ENCODE measurements around the gene ZNF341.
A peak's percentile ranks its signal among the peaks of the same experiment; 100 is the strongest.
"Not testable (repeated sequence)": the region's sequence is repeated elsewhere in the genome, so short reads cannot be mapped to it uniquely, and the experiment has no call there.

The ZNF341 gene

DNA sequence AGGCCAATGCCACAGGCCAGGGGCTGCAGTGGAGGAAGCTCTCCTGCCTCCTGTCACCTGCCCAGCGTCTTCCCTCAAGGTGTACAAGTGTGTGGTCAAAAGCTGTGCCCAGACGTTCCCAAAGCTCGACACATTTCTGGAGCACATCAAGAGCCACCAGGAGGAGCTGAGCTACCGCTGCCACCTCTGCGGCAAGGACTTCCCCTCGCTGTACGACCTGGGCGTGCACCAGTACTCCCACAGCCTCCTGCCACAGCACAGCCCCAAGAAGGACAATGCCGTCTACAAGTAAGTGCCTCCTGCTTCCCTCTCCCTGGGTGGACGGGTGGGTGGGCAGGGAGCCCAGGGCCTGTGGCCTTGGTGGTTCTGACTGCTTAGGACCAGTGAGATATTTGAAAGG lies 38.2 kb downstream of the ZNF341 start:
- DNase-seq (ENCODE audit: low read depth in 3 of 3): no peak

DNA sequence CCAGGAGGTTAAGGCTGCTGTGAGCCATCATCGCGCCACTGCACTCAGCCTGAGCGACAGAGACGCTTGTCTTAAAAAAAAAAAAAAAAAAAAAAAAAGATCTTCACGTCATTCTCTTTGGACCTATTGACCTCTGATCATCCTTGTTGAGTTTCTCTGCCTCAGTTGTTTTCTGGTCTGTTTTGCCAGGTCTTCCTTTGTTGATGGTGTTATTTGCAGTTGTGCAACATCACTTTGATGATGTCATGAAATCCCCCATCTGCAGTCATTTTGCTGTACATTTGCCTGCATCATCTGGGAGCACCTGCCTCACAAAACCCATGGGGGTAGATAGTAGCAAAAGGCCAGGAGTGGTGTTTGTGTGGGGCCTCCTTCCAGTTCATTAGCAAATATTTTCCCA lies 40.1 kb downstream of the ZNF341 start:
- DNase-seq (ENCODE audit: low read depth in 3 of 3): no peak

DNA sequence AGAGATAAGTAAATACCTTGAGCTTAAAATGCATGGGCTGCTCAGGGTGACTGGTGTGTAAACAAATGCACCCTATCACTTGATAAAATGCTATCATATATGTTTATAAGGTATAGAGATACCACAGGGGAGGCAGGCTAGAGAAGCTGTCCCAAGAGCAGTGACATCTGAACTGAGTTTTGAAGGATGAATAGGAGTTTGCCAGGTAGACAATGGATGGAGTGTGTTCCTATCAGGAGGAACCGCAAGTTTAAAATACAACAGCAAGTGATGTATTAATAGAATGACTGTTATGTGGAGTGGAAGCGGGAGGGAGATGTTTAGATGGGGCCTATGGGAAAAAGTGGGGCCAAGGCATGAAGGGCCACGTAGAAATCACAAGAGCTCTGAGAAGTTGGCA lies 40.6 kb downstream of the ZNF341 start:
- no peak for DNase-seq (ENCODE audit: low read depth in 3 of 3)

DNA sequence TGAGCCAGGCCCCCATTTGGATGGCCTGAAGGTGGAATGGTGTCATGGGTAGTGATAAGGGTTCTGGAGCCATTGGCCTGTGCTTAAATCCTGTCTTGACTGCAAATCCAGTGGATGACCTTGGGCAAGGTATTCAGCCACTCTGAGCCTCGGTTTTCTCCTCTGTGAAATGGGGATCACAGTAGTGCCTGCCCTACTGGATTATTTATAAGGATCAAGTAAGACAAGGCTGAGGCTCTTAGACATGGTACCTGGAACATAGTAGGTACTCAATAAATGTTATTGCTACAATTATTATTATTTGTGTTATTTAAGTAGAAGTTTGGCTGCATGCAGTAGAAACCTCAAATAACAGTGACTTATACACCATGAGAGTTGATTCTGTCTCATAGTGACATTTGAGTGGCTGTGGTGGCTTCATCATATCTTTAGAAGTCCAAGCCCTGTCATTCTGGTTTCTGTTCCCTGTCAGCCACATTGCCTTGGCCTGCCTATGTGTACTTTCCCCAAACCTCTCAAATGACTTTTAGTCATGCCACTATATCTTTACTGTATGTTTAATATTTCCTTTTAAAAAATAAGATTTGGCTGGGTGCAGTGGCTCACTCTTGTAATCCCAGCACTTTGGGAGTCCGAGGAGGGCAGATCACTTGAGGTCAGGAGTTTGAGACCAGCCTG lies 41.8 kb downstream of the ZNF341 start:
- peak in 1 of 3 experiments; percentile 7 for DNase-seq (ENCODE audit: low read depth in 3 of 3)

DNA sequence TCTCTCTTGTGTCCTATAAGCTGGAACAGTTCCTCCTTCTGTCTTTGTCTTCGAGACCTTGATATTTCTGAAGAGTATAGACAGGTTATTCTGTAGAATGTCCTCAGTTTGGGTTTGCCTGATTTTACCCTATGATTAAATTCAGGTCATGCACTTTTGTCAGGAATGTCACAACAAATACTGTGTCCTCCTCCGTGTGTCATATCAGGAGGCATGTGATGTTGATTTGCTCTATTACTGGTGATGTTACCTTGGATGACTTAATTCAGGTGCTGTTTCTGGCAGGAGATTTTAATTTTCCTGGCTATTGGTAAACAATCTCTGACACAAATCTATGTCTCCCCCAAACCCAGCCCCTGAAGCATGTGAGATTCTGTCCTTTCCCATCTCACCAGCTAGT lies 46.0 kb downstream of the ZNF341 start:
- no peak for DNase-seq (ENCODE audit: low read depth in 3 of 3)

DNA sequence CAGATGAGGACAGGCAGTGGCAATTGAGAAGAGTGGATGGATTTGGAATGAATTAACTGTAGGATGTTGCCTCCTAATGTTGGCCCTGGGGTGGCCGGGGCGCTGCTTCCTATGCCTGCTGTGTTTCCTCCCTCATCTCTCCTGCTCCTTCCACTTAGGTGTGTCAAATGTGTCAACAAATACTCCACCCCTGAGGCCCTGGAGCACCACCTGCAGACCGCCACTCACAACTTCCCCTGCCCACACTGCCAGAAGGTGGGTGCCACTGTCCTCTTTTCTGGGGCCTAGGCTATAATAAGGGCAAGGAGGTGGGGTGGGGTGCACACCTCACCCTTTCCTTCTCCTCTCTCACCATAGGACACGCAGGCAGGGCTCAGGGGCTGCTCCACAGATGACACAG lies 49.3 kb downstream of the ZNF341 start:
- no peak for DNase-seq (ENCODE audit: low read depth in 3 of 3)

DNA sequence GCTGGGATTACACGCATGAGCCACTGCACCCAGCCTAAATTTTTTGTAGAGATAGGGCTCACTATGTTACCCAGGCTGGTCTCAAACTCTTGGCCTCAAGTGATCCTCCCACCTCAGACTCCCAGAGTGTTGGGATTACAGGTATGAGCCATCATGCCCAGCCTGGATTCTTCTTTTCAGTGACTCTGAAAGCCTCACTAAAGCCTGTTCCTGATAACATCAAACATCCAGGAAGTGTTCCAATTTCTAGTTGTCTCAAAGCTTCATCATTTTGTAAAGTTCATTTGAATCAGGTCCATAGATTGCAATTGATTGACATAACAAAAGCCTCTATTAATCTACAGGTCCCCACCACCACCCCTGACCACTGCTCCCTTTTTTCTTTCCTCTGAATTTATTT lies 50.1 kb downstream of the ZNF341 start:
- no peak for DNase-seq (ENCODE audit: low read depth in 3 of 3)

DNA sequence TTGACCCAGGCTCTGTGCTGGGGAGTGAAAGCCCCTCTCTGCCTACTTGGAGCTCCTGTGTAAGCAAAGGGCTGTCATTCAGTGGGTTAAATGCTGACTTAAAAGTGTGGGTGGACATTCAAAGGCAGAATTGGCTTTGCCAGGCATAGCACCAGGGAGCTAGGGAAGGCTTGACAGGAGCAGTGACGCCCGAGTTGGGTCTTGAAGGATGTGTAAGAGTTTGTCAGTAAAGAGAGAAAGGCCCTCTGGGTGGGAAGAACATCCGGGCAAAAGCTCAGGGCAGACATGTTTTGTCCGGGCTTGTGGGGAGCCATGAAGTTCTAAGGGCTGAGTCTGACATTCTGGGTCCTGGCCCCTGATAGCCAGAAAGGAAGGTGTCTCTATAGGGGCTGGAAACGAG lies 51.5 kb downstream of the ZNF341 start:
- DNase-seq (ENCODE audit: low read depth in 3 of 3): no peak

DNA sequence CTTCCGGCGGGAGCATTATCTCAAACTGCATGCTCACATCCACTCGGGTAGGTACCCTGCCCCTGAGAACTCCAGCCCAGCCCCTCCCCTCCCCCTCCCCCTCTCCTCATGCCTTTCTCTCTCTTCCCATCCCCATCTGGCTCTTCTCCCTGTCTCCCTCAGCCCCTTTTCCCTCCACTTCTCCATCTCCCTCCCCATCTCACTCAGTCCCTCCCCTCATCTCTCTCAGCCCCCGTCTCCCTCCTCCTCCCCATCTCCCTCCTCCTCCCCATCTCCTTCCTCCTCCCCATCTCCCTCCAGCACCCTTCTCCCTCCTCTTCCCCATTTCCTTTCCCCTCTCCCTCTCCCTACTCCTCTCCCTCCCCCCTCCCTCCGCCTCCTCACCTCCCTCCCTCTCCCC lies 52.0 kb downstream of the ZNF341 start:
- DNase-seq (ENCODE audit: low read depth in 3 of 3): no peak

DNA sequence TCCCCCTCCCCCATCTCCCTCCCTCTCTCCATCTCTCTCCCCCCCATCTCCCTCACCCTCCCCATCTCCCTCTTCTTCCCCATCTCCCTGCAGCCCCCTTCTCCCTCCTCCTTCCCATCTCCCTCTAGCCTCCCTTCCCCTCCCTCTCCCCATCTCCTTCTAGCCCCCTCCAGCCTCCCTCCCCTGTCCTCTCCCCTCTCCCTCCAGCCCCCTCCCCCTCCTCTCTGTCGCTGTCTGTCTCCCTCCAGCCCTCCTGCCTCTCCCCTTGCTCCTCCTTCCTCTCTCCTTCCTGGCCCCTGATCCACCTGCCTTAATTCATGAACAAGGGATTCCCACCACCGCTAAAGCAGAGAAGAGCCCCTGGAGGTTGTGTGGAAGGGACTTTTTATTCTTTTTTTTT lies 52.4 kb downstream of the ZNF341 start:
- DNase-seq (ENCODE audit: low read depth in 3 of 3): no peak

DNA sequence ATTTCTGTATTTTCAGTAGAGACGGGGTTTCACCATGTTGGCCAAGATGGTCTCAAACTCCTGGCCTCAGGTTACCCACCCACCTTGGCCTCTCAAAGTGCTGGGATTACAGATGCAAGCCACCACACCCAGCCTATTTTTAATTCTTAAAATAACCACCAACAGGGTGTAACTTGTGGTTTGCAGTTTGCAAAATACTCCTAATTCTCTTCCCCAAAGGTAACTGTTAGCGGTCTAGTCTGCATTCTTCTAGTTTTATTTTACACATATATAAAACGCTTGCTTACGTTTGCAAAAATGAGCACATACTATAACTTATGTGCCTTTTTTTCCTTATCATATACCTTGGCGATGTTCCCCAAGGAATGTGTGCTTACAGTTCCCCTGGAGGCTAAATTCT lies 53.7 kb downstream of the ZNF341 start:
- no peak for DNase-seq (ENCODE audit: low read depth in 3 of 3)

DNA sequence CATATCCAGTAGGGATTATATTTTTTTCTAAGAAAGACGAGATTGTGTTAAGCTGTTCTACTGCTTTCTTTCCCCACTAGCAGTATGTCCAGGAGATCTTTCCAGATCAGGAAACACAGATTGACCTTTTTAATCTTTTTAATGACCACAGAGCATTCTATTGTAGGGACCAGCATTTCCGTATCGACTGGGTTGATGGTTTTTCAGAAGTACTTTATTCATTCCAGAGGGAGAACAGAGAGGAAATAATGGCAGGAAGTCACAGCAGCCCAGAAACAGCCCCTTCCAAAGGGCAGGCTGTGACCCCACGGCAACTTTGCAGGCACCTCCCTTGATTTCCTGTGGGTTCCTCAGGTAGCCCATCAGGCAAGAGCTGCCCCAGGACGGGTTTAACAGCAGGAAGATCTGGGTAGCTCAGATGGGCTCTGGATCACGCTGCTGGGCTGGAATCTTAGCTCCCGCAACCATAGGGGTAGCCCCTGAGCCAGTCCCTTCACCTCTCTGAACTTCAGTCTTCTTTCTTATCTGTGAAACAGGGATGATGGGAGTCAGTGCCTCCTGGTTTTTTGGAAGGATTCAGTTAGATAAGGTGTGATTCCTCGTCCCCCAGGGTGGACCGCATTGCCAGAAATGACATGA lies 55.6 kb downstream of the ZNF341 start:
- DNase-seq (ENCODE audit: low read depth in 3 of 3): no peak

DNA sequence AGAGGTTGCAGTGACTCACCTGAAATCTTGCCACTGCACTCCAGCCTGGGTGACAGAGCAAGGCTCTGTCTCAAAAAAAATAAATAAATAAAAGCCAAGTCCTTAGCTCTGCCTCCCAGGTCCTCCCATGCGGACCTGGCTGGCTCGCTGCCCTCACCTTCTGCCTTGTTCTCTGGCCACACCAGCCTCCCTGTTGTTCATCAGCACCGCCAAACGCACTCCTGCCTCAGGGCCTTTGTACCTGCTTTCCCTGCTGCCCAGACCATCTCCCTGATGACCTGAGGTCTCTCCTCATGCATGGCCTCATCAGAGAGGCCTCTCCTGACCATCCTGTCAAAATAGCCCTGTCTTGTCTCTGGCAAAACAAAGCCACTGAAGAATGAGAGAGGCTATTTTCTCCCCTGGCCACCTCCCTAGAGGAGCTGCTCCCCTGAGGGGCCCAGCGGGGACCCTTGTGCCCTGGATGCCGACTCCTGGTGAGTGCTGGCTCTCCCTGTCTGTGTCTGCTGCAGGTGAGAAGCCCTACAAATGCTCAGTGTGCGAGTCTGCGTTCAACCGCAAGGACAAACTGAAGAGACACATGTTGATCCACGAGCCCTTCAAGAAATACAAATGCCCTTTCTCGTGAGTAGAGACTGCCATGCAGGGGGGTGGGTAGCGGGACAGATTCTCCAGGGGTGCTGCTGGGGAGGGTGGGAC lies 56.7 kb downstream of the ZNF341 start:
- no peak for DNase-seq (ENCODE audit: low read depth in 3 of 3)

DNA sequence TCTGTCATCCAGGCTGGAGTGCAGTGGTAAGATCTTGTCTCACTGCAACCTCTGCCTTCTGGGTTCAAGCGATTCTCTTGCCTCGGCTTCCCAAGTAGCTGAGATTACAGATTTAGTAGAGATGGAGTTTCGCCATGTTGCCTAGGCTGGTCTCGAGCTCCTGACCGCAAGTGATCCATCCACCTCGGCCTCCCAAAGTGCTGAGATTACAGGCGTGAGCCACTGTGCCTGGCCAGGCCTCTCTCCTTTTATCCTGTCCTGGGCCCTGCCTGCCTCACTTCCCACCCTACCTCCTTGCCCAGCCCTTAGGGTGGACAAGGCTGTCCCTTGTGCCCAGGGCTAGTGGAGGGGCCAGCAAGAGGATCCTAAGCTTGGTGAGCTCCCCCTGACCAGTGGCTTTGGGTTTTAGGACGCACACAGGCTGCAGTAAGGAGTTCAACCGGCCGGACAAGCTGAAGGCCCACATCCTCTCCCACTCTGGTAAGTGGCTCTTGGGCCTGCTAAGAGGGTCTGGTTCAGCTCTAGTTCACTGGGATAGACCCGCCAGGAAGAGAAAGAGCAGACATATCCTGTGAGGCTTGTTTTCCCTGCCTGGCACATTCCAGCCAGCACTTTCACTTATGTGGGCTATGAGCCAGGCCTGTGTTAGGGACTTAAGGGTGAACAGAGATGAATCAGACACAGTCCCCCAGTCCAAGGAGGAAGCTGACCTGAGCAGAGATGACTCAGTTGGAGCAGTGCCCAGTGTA lies 57.5 kb downstream of the ZNF341 start:
- DNase-seq (ENCODE audit: low read depth in 3 of 3): no peak

DNA sequence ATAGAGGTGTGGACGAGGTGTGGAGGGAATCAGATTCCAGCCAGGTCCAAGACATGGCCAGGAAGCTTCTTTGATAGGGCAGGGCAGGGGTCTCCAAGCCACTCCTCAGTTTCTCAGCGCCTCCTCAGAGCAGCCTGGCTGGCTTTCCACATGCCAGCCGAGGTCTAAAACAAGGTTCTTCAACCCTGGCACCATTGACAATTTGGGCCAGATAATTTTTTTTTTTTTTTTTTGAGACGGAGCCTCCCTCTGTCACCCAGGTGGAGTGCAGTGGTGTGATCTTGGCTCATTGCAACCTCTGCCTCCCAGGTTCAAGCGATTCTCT lies 58.0 kb downstream of the ZNF341 start:
- no peak for DNase-seq (ENCODE audit: low read depth in 3 of 3)

DNA sequence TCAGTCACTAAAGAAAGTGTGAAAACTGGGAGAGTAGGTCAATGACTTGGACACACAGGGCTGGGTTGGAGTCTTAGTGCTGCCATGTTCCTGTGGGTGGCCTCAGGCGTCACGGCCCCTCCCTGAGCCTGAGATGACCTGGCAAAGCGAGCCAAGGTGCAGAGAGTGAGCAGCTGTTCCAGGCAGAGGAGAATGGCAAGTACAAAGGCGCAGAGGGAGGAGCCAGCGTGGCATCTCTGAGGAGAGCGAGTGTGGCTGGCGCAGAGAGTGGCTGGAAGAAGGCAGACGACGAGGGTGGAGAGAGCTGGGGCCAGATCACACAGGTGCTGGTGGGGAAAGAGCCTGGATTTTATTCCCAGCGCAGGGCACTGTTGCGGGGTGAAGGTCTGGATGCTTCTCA lies 58.8 kb downstream of the ZNF341 start:
- DNase-seq (ENCODE audit: low read depth in 3 of 3): no peak

DNA sequence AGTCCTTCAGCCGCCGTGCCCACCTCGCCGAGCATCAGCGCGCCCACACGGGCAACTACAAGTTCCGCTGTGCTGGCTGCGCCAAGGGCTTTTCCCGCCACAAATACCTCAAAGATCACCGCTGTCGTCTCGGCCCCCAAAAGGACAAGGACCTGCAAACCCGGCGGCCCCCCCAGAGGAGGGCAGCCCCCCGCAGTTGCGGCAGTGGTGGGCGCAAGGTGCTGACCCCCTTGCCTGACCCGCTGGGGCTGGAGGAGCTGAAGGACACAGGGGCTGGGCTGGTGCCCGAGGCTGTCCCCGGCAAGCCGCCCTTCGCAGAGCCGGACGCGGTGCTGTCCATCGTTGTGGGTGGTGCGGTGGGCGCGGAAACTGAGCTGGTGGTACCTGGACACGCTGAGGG lies 59.2 kb downstream of the ZNF341 start:
- no peak for DNase-seq (ENCODE audit: low read depth in 3 of 3)

DNA sequence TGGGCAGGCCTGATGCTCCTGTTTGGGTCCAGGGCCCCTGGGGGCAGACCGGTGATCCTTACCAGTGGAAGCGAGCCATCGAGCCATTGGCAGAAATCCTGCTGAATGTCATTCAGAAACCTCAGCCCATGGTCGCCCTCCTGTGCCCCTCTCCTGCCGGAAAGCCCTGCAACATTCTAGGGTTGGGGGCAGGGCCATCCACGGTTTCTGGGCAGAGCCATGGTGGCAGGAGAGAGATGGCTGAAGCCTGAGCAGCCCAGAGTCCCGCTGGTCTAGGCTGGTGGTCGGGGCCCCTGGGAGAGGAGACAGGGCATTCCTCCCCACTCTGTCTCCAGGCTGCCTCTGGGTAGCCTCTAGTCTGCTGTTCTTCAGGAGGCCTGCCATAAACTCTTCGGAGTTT lies 59.7 kb downstream of the ZNF341 start:
- DNase-seq (ENCODE audit: low read depth in 3 of 3): no peak

DNA sequence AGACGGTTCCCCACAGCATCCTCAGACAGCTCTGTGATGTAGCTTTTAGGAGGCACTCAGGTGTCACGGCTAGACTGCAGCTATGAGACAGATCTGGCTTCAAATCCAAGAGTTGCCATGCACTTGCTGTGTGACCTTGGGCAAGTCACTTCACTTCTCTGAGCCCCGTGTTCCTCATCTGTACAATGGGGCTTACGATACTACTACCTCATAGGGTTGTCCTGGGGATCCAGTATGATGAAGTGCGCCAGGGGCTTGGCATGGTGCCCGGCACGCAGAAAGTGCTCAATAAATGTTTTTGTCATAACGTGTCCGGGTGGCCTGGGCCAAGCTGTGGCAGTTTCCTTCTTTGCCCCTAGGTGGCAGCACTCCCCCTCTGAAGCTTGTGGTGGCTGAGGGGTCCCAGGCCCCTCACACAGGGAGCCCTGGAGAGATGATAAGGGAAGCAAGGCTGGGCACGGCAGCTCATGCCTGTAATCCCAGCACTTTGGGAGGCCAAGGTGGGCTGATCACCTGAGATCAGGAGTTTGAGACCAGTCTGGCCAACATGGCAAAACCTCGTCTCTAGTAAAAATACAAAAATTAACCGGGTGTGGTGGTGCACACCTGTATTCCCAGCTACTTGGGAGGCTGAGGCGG lies 60.3 kb downstream of the ZNF341 start:
- peak; percentile 12 to 47 (median 24) for DNase-seq (ENCODE audit: low read depth in 3 of 3)

DNA sequence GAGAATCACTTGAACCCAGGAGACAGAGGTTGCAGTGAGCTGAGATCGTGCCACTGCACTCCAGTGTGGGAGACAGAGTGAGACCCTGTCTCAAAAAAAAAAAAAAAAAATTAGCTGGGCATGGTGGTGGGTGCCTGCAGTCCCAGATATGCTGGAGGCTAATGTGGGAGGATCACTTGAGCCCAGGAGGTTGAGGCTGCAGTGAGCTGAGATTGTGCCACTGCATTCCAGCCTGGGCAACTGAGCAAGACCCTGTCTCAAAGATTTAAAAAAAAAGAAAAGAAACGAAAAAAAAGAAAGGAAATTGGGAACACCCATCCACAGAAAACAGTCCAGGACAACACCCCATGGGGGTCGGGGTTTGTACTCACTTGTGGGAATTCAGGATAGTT lies 60.8 kb downstream of the ZNF341 start:
- DNase-seq (ENCODE audit: low read depth in 3 of 3): not testable (repeated sequence)

DNA sequence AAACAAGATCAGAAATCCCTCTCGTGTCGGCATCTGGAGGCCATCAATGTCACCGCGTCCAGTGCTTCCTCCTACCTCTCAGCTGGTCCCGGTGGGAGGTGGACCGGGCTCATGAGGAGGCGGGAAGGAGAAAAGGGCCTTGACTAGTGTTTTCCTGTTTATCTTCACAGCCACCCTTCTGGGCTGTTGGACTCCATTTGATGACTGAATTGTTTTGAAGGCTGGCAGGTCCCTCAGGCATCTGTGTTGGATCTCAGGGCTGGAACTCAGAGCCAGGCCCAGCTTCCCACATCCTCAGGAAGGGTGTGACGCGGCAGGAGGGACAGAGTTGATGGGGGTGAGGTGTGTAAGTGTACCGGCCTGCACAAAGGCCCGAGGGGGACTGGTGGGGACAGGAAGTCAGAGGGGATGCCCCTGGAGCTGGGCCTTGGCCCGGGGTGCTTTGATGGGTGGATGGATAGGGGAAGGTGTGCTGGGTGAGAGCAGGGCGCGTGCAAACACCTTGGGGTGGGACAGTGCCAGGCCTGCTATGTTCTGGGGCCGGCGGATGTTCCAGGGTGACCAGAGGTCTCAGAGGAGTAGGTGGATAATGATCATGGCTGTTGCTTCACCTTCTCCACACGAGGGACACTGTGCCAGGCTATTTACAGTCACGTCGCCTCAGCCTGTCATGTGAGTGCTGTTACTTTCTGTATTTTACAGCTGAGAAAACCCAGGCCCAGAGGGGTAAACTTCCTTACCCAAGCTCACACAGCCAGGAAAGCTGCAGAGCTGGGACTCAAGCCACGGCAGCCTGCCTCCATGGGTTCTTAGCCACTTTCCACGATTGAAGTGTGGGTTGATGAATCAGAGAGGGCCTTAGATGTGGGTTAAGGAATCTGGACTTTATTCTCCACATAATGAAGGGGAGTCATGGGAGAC lies 61.5 kb downstream of the ZNF341 start:
- no peak for DNase-seq (ENCODE audit: low read depth in 3 of 3)

All from stimulated activated CD4-positive, alpha-beta T cell treated with anti-CD3 and anti-CD28 coated beads, TNF-alpha, amount 100 ng/mL, for 24 hours (primary cell).